ENCODE results near the gene SEMA4G. TPM values are rescaled to one million over a fixed set of nuclear protein-coding genes. Genes with fewer than 3 reads are reported as not detected.

The SEMA4G gene
- total and polyA plus RNA-seq, 2 of the 8 experiments (the other 6 are each of a cell fraction or from before 2014, with no cell fraction given) = 7.1 to 18.2 TPM

DNA sequence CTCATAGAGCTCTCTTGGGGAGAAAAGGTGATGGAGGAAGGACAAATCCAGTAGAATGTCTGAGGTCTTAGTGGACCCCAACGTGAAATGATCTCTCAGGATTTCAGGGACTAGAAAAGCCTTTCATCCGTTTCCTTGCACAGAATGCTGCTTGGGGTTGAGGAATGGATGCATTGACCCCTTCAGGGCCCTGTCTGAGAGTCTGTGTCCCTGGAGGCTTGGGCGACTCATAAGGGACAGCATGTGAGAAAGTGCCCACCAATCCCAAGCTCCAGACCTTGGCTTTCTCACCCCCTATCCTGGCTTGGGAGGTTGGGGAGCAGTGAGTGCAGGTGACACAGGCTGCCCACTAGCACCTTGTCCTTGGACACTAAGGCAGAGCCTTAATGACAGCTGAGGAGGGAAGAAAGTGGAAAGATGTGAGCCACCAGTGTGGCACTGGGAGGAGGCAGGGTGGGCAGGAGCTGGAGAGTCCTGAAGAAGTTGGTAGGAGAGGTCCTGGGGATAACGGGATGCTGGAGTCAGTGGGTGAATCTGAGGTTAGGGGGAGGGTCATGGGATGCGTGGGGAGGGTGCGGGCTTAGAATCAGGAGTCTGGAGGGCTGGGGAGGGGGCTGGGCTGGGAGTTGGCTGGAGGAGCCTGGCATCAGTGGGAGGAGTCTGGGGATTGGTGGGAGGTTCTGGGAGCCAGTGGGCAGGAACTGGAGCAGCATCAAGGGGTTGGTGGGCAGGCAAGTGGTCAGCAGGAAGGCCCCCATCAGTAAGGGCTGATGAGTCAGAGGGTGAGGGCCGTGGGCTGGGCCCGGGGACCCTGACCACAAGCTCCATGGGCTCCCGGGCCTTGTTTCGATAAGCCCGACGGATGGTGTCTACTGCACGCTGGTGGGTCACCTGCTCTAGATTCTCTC, 38.9 kb downstream of the SEMA4G start (continued):
- TF ChIP-seq, protein P1, sequence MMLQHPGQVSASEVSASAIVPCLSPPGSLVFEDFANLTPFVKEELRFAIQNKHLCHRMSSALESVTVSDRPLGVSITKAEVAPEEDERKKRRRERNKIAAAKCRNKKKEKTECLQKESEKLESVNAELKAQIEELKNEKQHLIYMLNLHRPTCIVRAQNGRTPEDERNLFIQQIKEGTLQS (IDR thresholded peaks at IDR 0.05; ENCODE audit: insufficient read depth, low read depth, low read length) = no peak
- TF ChIP-seq SP2 (IDR thresholded peaks at IDR 0.05; ENCODE audit: low read length) (no peak), TAF1 (IDR thresholded peaks at IDR 0.05; ENCODE audit: low read depth, low read length) (no peak), EGR1 (IDR thresholded peaks at IDR 0.05; ENCODE audit: borderline replicate concordance, low read depth, low read length) (no peak), POU5F1 (IDR thresholded peaks at IDR 0.05; ENCODE audit: low read depth, low read length) (no peak)

All from H1 (cell line).